Mammary epithelial cell (primary cell): ENCODE measurements around the gene RXRA.

Experiments used
- CTCF ChIP-seq, 2 donors: IDR thresholded peaks in 1 of 2; conservative IDR thresholded peaks in 1 of 2; 2 replicates each; pipeline ENCODE4 v1.5.1; 2011 to 2012; ENCODE audit warnings: inconsistent platforms in 2 of 2, low read length in 2 of 2, mild to moderate bottlenecking in 2 of 2, control low read depth in 1 of 2, low read depth in 1 of 2; ENCODE audit not compliant: insufficient read depth in 1 of 2; ENCODE audit errors: extremely low read depth in 1 of 2
- EZH2 ChIP-seq: IDR thresholded peaks from 2 replicates; pipeline ENCODE4 v1.6.1; 2012; ENCODE audit warnings: low read length, inconsistent platforms, borderline replicate concordance

- TF ChIP-seq CTCF (conservative IDR thresholded peaks at IDR 0.05 in 1 of 2, IDR thresholded peaks at IDR 0.05 in 1 of 2; ENCODE audit: extremely low read depth in 1 of 2, insufficient read depth in 1 of 2, low read depth in 1 of 2, low read length in 2 of 2) (no peak), EZH2 (no peak)
Measured at GRCh38 chr9:134413112-134413715, 87.0 kb downstream of the RXRA start.
